GM19324 (cell line): ENCODE results near the gene OR5AK2.
"Not testable (repeated sequence)": the region's sequence is repeated elsewhere in the genome, so short reads cannot be mapped to it uniquely, and the experiment has no call there.

Experiments
- ATAC-seq: cut with Tn5 transposase; IDR thresholded peaks from one replicate; pipeline ENCODE4 v1.9.1; 2021; ENCODE audit warnings: mild to moderate bottlenecking, moderate library complexity; ENCODE audit not compliant: unreplicated experiment, low FRiP score

OR5AK2 gene

GRCh38 chr11:56988614-56989013 lies at the start of gene OR5AK2:
Gene OR5AK2, plus strand, starts transcription at chr11:56988914. Its CDS starts 0 bp downstream, at chr11:56988914.
- no peak for ATAC-seq

- not testable (repeated sequence) for ATAC-seq
These were observed 43.2 kb upstream of the OR5AK2 start for GRCh38 chr11:56945526-56945925.

GRCh38 chr11:56948991-56949515 lies 39.7 kb upstream of the OR5AK2 start:
- ATAC-seq = no peak

GRCh38 chr11:56950510-56950909 lies 38.2 kb upstream of the OR5AK2 start:
- no peak for ATAC-seq

GRCh38 chr11:56953907-56954306 lies 34.8 kb upstream of the OR5AK2 start:
- ATAC-seq = not testable (repeated sequence)

- no peak for ATAC-seq
These were observed 27.1 kb upstream of the OR5AK2 start for GRCh38 chr11:56961609-56962008.

GRCh38 chr11:56967726-56968125 lies 21.0 kb upstream of the OR5AK2 start:
- ATAC-seq = no peak

- ATAC-seq = no peak
These were observed 20.2 kb upstream of the OR5AK2 start for GRCh38 chr11:56968524-56968923.

- ATAC-seq = no peak
These were observed 11.4 kb upstream of the OR5AK2 start for GRCh38 chr11:56977314-56977713.

- no peak for ATAC-seq
These were observed 2.0 kb downstream of the OR5AK2 start for GRCh38 chr11:56990702-56991101.

- no peak for ATAC-seq
These were observed 5.8 kb downstream of the OR5AK2 start for GRCh38 chr11:56994532-56994931.

- ATAC-seq = no peak
These were observed 13.1 kb downstream of the OR5AK2 start for GRCh38 chr11:57001674-57002401.

GRCh38 chr11:57008373-57008772 lies 19.7 kb downstream of the OR5AK2 start:
- ATAC-seq = no peak

GRCh38 chr11:57015679-57016078 lies 27.0 kb downstream of the OR5AK2 start:
- no peak for ATAC-seq

- ATAC-seq = no peak
These were observed 42.8 kb downstream of the OR5AK2 start for GRCh38 chr11:57031556-57031955.
